IMR-90 (cell line): ENCODE data around the gene MANSC4. TPM values are rescaled to one million over a fixed set of nuclear protein-coding genes. Genes with fewer than 3 reads are reported as not detected.
"Not testable (repeated sequence)": the region's sequence is repeated elsewhere in the genome, so short reads cannot be mapped to it uniquely, and the experiment has no call there.

Source experiments
- ATAC-seq: fragments of 200-7000 bp; cut with Tn5 transposase; 2 replicates; pipeline ENCODE4 v1.9.1; 2020; ENCODE audit warnings: low read depth, mild to moderate bottlenecking, moderate library complexity
- BruUV-seq: library from RNA; stranded (reverse); fragments of 400-500 nt; replicated peaks from 2 replicates; lab custom pipeline; 2021; lab: Mats Ljungman, UMichigan
- CTCF ChIA-PET: fragments of 300-600 bp; formaldehyde crosslinking; extraction: SDS; loops from one replicate; lab custom pipeline; 2021; ENCODE audit warnings: antibody characterized with exemption; lab: Yijun Ruan, JAX
- POLR2A ChIA-PET: fragments of 300-600 bp; sonication (Branson Sonifier 250); formaldehyde crosslinking; loops from one replicate; lab custom pipeline; 2022; ENCODE audit warnings: antibody characterized with exemption; ENCODE audit not compliant: unreplicated experiment; lab: Charles Lee
- DNase-seq: peaks from one replicate; pipeline ENCODE4 v3.0.0; 2013
- H2AFZ ChIP-seq: replicated peaks from 2 replicates; pipeline ENCODE3; 2013; ENCODE audit warnings: low read length, mild to moderate bottlenecking; ENCODE audit not compliant: poor library complexity
- H2AK5ac ChIP-seq: 2 replicates; pipeline ENCODE4 v1.6.1; 2013; ENCODE audit warnings: low read depth, low read length, inconsistent platforms
- H2AK9ac ChIP-seq: replicated peaks from 2 replicates; pipeline ENCODE3; 2013; ENCODE audit warnings: mild to moderate bottlenecking, low read depth, low read length, moderate library complexity; ENCODE audit not compliant: poor library complexity
- H2BK120ac ChIP-seq: 2 replicates; pipeline ENCODE4 v1.6.1; 2013; ENCODE audit warnings: low read depth, low read length, inconsistent platforms
- H2BK15ac ChIP-seq: 3 replicates; pipeline ENCODE4 v1.6.1; 2013; ENCODE audit warnings: low read depth, low read length, inconsistent platforms
- H2BK20ac ChIP-seq: 2 replicates; pipeline ENCODE4 v1.6.1; 2013; ENCODE audit warnings: low read depth, mild to moderate bottlenecking, inconsistent platforms, low read length, moderate library complexity
- H2BK5ac ChIP-seq: 2 replicates; pipeline ENCODE4 v1.6.1; 2013; ENCODE audit warnings: mild to moderate bottlenecking, low read depth, low read length, inconsistent platforms; ENCODE audit not compliant: poor library complexity, severe bottlenecking
- H3K14ac ChIP-seq: replicated peaks from 2 replicates; pipeline ENCODE4 v1.6.1; 2013; ENCODE audit warnings: low read depth, low read length, inconsistent platforms
- H3K18ac ChIP-seq: 2 replicates; pipeline ENCODE4 v1.6.1; 2013; ENCODE audit warnings: low read depth, low read length, control low read depth
- H3K23ac ChIP-seq: 2 replicates; pipeline ENCODE4 v1.6.1; 2013; ENCODE audit warnings: low read depth, low read length, inconsistent platforms
- H3K27ac ChIP-seq: 2 replicates; pipeline ENCODE4 v1.5.1; 2013; ENCODE audit warnings: mild to moderate bottlenecking, control low read depth, low read length; ENCODE audit not compliant: insufficient read depth
- H3K27me3 ChIP-seq: 2 replicates; pipeline ENCODE4 v1.6.1; 2013; ENCODE audit warnings: low read length; ENCODE audit not compliant: control insufficient read depth, insufficient read depth
- H3K36me3 ChIP-seq: 2 replicates; pipeline ENCODE4 v1.6.1; 2013; ENCODE audit warnings: low read length, mixed read lengths; ENCODE audit not compliant: control insufficient read depth, insufficient read depth
- H3K4ac ChIP-seq: 2 replicates; pipeline ENCODE4 v1.6.1; 2013; ENCODE audit warnings: low read depth, low read length, inconsistent platforms
- H3K4me1 ChIP-seq: 2 replicates; pipeline ENCODE4 v1.6.1; 2013; ENCODE audit warnings: low read length, mixed read lengths; ENCODE audit not compliant: control insufficient read depth, insufficient read depth
- H3K4me2 ChIP-seq: 2 replicates; pipeline ENCODE4 v1.6.1; 2013; ENCODE audit warnings: low read depth, mild to moderate bottlenecking, control low read depth, low read length, moderate library complexity
- H3K4me3 ChIP-seq: 2 replicates; pipeline ENCODE4 v1.5.1; 2013; ENCODE audit warnings: low read depth, mild to moderate bottlenecking, control low read depth, low read length, moderate library complexity; ENCODE audit not compliant: insufficient read depth
- H3K56ac ChIP-seq: 2 replicates; pipeline ENCODE4 v1.6.1; 2013; ENCODE audit warnings: low read length, inconsistent platforms; ENCODE audit not compliant: insufficient read depth; ENCODE audit errors: extremely low read depth
- H3K79me1 ChIP-seq, 2 experiments: 2 replicates each; pipeline ENCODE4 v1.6.1; 2013; ENCODE audit warnings: low read length in 2 of 2, inconsistent platforms in 1 of 2, low read depth in 1 of 2
- H3K9ac ChIP-seq: 2 replicates; pipeline ENCODE4 v1.6.1; 2013; ENCODE audit warnings: low read depth, low read length, control low read depth
- H3K9me1 ChIP-seq: 2 replicates; pipeline ENCODE4 v1.6.1; 2013; ENCODE audit warnings: low read length, inconsistent platforms; ENCODE audit not compliant: insufficient read depth
- H3K9me3 ChIP-seq: 2 replicates; pipeline ENCODE4 v1.6.1; 2013; ENCODE audit warnings: low read length; ENCODE audit not compliant: control insufficient read depth, insufficient read depth
- H4K20me1 ChIP-seq: 2 replicates; pipeline ENCODE4 v1.6.1; 2013; ENCODE audit warnings: low read length, inconsistent platforms; ENCODE audit not compliant: insufficient read depth
- H4K5ac ChIP-seq: 2 replicates; pipeline ENCODE4 v1.6.1; 2013; ENCODE audit warnings: mild to moderate bottlenecking, low read depth, low read length, control low read depth
- H4K8ac ChIP-seq, 2 experiments: 2 replicates each; pipeline ENCODE4 v1.6.1; 2013; ENCODE audit warnings: low read depth in 2 of 2, low read length in 2 of 2, control low read depth in 1 of 2, inconsistent platforms in 1 of 2
- H4K91ac ChIP-seq: 2 replicates; pipeline ENCODE4 v1.6.1; 2013; ENCODE audit warnings: low read depth, low read length, inconsistent platforms; ENCODE audit not compliant: insufficient read depth
- FOS ChIP-seq: fragments of 150-350 bp; IDR thresholded peaks from 2 replicates; pipeline ENCODE4 v1.6.1; 2016; ENCODE audit warnings: low read depth, low read length
- MAFK ChIP-seq: IDR thresholded peaks from 2 replicates; pipeline ENCODE4 v1.6.1; 2012; ENCODE audit warnings: low read depth, low read length, improper control_type of control experiment
- MAZ ChIP-seq: IDR thresholded peaks from 2 replicates; pipeline ENCODE4 v1.6.1; 2012; ENCODE audit warnings: low read depth, mild to moderate bottlenecking, low read length, improper control_type of control experiment, moderate library complexity, borderline replicate concordance
- RFX5 ChIP-seq: IDR thresholded peaks from 2 replicates; pipeline ENCODE4 v1.8.0; 2012; ENCODE audit warnings: low read depth, mild to moderate bottlenecking, low read length, moderate library complexity
- SMC3 ChIP-seq: fragments of 150-350 bp; IDR thresholded peaks from 2 replicates; pipeline ENCODE4 v1.6.1; 2016; ENCODE audit warnings: low read depth, mild to moderate bottlenecking, antibody characterized with exemption, low read length, moderate library complexity
- WGBS, 2 experiments: methylation state at CpG; one replicate each; pipeline versions ENCODE4 v1.1.5 to v1.1.7; 2013; ENCODE audit warnings: missing lambda C conversion rate in 2 of 2; ENCODE audit not compliant: insufficient read length in 1 of 2; ENCODE audit errors: extremely low coverage in 2 of 2; 5-methylcytosine and 5-hydroxymethylcytosine counted together
- dilution Hi-C: fragments of 300-500 bp; cut with HindIII; formaldehyde crosslinking; loops from one replicate; pipeline ENCODE4 v1.14.3; 2018; ENCODE audit warnings: low sequenced_read_pairs; ENCODE audit not compliant: unreplicated experiment
- in situ Hi-C: fragments of 300-500 bp; cut with MboI; formaldehyde crosslinking; loops from 3 replicates; pipeline ENCODE4 v1.14.3; 2019; ENCODE audit warnings: low sequenced_read_pairs, inconsistent platforms, mixed read lengths
- intact Hi-C: fragments of 100-400 bp; cut with micrococcal nuclease; formaldehyde crosslinking; loops from 2 replicates; pipeline ENCODE4 v1.10.0; 2022
- polyA plus RNA-seq, 3 experiments: library from polyadenylated mRNA; depleted of rRNA; stranded (reverse); fragments of >200 nt; gene quantifications; 2 replicates each; pipeline ENCODE4 v1.2.3, GENCODE V29; 2012; ENCODE audit warnings: low replicate concordance in 1 of 3
- total RNA-seq: library from RNA; depleted of rRNA; stranded (reverse); fragments of >200 nt; gene quantifications from 2 replicates; pipeline ENCODE4 v1.2.3, GENCODE V29; 2012

The MANSC4 gene
- total and polyA plus RNA-seq, 2 of the 4 experiments (the other 2 are of a cell fraction) = not detected

DNA sequence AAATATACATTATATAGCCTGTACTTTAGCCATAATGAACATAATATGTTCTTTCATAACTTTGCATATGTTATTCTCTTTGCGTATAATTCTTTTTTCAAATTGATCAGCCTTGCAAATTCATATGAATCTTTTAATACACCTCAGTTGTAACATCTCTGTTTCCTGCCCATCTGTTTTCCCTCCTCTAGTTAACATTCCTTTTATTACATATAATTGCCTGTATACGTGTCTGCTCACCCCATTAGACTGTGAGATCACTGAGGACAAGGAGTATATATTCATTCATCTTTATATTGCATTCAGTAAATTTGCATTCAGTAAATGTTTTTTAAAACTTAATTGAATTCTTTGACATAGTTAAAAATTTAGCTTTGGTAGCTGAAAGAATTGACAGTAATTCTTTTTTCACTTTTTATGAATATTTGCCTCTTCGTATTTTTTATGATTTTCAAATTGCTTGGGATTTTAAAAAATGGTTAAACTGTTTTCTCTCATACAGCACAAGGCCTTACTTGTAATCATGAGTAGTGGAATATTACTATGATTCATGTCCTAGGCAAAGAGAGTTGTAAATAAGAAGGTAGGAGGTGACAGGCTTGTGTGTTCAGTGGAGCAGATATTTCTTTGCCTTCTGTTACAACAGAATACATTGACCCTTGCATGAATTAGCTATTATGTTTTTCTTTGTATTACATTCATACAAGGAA is 32.8 kb downstream of the MANSC4 start:
- Histone ChIP-seq H3K27me3 (no peaks in the 10 kb centered on the region), H2BK20ac (no peak overlapping the region), H4K91ac (no peak overlapping the region), H2BK15ac (no peak overlapping the region), H3K4me2 (no peak overlapping the region), H2AK5ac (no peak overlapping the region), H3K56ac (no peak overlapping the region), H2AK9ac (no peak overlapping the region), H4K20me1 (peaks cover 6% of the 10 kb centered on the region; the same call in 1 of the 2 replicates), H3K79me1 (peaks cover 25 to 46% of the 10 kb centered on the region in 2 experiments), H3K9ac (peak overlapping the region; percentile 42; the same call in 1 of the 2 replicates), H3K4me1 (peaks cover 6% of the 10 kb centered on the region), H4K8ac (no peak overlapping the region), H3K9me1 (peaks cover 8% of the 10 kb centered on the region; the same call in 1 of the 2 replicates), H3K4me3 (no peak overlapping the region), H2BK5ac (peak overlapping the region; percentile 72), H3K27ac (no peak overlapping the region), H3K4ac (no peak overlapping the region), H3K23ac (no peak overlapping the region), H2AFZ (no peak overlapping the region), H3K9me3 (no peaks in the 10 kb centered on the region), H2BK120ac (no peak overlapping the region), H3K18ac (no peak overlapping the region), H3K14ac (no peak overlapping the region), H3K36me3 (peaks cover 14% of the 10 kb centered on the region), H4K5ac (no peak overlapping the region)
- dilution Hi-C loops (no loop called here), in situ Hi-C loops (loop anchor here (10.0 to 25.0 kb wide), 2 partner anchors 428 to 1240 kb away; no protein-coding TSS in a partner anchor), intact Hi-C loops (no loop called here)
- no TSS peak for BruUV-seq
- ChIA-PET POLR2A (interaction anchor here (0.6 kb wide), 1 partner anchor 12 kb away, joined by 4 read pairs; no protein-coding TSS in a partner anchor), CTCF (no interaction called here)
- peak; percentile 53; the same call in 1 of the 2 replicates for ATAC-seq
- peak; percentile 42 for DNase-seq
- no CpG with 5 or more reads among the region's 3 CpGs for WGBS, 2 experiments
- TF ChIP-seq MAZ = no peak
- no peak for TF ChIP-seq FOS
- TF ChIP-seq RFX5 = no peak
- TF ChIP-seq SMC3 = no peak
- no peak for TF ChIP-seq MAFK

DNA sequence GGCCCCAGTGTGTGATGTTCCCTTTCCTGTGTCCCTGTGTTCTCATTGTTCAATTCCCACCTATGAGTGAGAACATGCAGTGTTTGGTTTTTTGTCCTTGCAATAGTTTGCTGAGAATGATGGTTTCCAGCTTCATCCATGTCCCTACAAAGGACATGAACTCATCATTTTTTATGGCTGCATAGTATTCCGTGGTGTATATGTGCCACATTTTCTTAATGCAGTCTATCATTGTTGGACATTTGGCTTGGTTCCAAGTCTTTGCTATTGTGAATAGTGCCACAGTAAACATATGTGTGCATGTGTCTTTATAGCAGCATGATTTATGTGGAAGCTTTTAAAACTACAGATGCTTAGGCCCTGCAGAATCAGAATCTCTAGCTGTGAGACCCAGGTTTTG is 34.3 kb downstream of the MANSC4 start:
- H3K4me2 ChIP-seq, H3K4me1 ChIP-seq, H2BK15ac ChIP-seq, H3K9ac ChIP-seq, POLR2A ChIA-PET, ATAC-seq, intact Hi-C loops, H4K91ac ChIP-seq, H3K27me3 ChIP-seq, H2AK5ac ChIP-seq, H2BK5ac ChIP-seq, H3K4ac ChIP-seq, H3K56ac ChIP-seq, H3K9me1 ChIP-seq, H3K9me3 ChIP-seq, H2AFZ ChIP-seq, H4K20me1 ChIP-seq, H4K5ac ChIP-seq, H4K8ac ChIP-seq, DNase-seq, BruUV-seq, H3K14ac ChIP-seq, H3K27ac ChIP-seq, H2BK20ac ChIP-seq, H3K4me3 ChIP-seq, H2BK120ac ChIP-seq, dilution Hi-C loops, H3K18ac ChIP-seq, H3K23ac ChIP-seq, H2AK9ac ChIP-seq: not testable (repeated sequence)
- CTCF ChIA-PET = interaction anchor here (1.0 kb wide), 1 partner anchor 13 kb away, joined by 4 read pairs; no protein-coding TSS in a partner anchor
- H3K36me3 ChIP-seq = peaks cover 11% of the 10 kb centered on the region
- no CpG with 5 or more reads among the region's 1 CpG for WGBS, 2 experiments
- peaks cover 18 to 32% of the 10 kb centered on the region in 2 experiments for H3K79me1 ChIP-seq
- in situ Hi-C loops = loop anchor here (10.0 to 25.0 kb wide), 2 partner anchors 429 to 1242 kb away; no protein-coding TSS in a partner anchor
